Right atrium auricular region (tissue), 2 donors: Measurements from ENCODE around the gene DPEP2NB. TPM values are rescaled to one million over a fixed set of nuclear protein-coding genes. Genes with fewer than 3 reads are reported as not detected.
"Not testable (repeated sequence)": the region's sequence is repeated elsewhere in the genome, so short reads cannot be mapped to it uniquely, and the experiment has no call there.

Experiments
- DNase-seq: peaks from one replicate; pipeline ENCODE4 v3.0.0-alpha.2; 2019; ENCODE audit warnings: low spot score
- H3K27ac ChIP-seq, 2 donors: fragments of 200-600 bp; sonication (generic); 1 replicate in 1 of 2; 2 replicates in 1 of 2; pipeline ENCODE4 v1.5.1; 2016 to 2019
- H3K27me3 ChIP-seq, 2 donors: fragments of 200-600 bp; sonication (generic); one replicate each; pipeline versions ENCODE4 v1.5.1 to v1.6.0; 2017 to 2019
- H3K36me3 ChIP-seq: fragments of 200-600 bp; sonication (generic); one replicate; pipeline ENCODE4 v1.5.1; 2016
- H3K4me1 ChIP-seq, 2 donors: fragments of 200-600 bp; sonication (generic); one replicate each; pipeline versions ENCODE4 v1.5.1 to v1.6.0; 2017 to 2019
- H3K4me3 ChIP-seq, 2 donors: fragments of 200-600 bp; sonication (generic); 1 replicate in 1 of 2; 2 replicates in 1 of 2; pipeline ENCODE4 v1.5.1; 2017 to 2019; ENCODE audit warnings: mild to moderate bottlenecking in 1 of 2, moderate library complexity in 1 of 2
- H3K9me3 ChIP-seq, 2 donors: fragments of 200-600 bp; sonication (generic); one replicate each; pipeline ENCODE4 v1.5.1; 2019
- total RNA-seq, 2 donors: library from RNA; depleted of rRNA; stranded (reverse); fragments of >200 nt; gene quantifications; one replicate each; pipeline ENCODE4 v1.1.0, GENCODE V29; 2016
- TF ChIP-seq, protein P1 (sequence below), 2 donors: fragments of 200-600 bp; sonication (generic); IDR thresholded peaks; one replicate each; pipeline ENCODE4 v1.5.1; 2019; ENCODE audit warnings: antibody characterized with exemption in 2 of 2

Gene DPEP2NB
- total RNA-seq, 2 donors from 2014 or later, result not detected

DNA sequence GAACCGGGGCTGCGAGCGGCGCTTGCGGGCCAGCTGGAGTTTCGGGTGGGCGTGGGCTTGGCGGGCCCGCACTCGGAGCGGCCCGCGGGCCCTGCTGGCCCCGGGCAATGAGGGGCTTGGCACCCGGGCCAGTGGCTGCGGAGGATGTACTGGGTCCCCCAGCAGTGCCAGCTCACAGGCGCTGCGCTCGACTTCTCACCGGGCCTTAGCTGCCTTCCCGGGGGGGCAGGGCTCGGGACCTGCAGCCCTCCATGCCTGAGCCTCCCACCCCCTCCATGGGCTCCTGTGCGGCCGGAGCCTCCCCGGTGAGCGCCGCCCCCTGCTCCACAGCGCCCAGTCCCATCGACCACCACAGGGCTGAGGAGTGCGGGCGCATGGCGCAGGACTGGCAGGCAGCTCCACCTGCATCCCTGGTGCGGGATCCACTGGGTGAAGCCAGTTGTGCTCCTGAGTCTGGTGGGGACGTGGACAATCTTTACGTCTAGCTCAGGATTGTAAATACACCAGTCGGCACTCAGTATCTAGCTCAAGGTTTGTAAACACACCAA, 17.4 kb downstream of the DPEP2NB start:
- DNase-seq, H3K4me3 ChIP-seq, H3K27ac ChIP-seq: not testable (repeated sequence)

DNA sequence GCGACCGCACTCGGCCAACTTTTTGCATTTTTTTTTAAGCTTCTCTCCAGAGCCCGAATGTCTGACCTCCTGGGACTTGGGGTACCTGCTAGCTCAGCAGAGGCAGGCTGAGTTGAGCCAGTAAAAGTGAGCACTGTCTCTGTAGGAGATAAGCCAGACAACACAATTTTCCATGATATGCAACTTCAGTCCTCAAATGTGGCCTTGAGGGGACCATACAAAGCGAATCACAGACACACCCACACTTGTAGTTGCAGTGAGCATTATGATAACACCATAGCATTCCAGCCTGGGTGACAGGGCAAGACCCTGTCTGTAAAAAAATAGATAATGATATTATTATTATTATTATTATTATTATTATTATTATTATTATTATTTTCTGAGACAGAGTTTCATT, 19.0 kb downstream of the DPEP2NB start:
- Histone ChIP-seq H3K36me3 (no peaks in the 10 kb centered on the region), H3K9me3 (no peaks in the 10 kb centered on the region), H3K4me1 (peaks cover 0 to 19% of the 10 kb centered on the region in 2 donors), H3K27me3 (no peaks in the 10 kb centered on the region), H3K27ac (no peak overlapping the region), H3K4me3 (no peak overlapping the region)
- DNase-seq, result no peak
- TF ChIP-seq, protein P1, sequence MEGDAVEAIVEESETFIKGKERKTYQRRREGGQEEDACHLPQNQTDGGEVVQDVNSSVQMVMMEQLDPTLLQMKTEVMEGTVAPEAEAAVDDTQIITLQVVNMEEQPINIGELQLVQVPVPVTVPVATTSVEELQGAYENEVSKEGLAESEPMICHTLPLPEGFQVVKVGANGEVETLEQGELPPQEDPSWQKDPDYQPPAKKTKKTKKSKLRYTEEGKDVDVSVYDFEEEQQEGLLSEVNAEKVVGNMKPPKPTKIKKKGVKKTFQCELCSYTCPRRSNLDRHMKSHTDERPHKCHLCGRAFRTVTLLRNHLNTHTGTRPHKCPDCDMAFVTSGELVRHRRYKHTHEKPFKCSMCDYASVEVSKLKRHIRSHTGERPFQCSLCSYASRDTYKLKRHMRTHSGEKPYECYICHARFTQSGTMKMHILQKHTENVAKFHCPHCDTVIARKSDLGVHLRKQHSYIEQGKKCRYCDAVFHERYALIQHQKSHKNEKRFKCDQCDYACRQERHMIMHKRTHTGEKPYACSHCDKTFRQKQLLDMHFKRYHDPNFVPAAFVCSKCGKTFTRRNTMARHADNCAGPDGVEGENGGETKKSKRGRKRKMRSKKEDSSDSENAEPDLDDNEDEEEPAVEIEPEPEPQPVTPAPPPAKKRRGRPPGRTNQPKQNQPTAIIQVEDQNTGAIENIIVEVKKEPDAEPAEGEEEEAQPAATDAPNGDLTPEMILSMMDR (IDR thresholded peaks at IDR 0.05), result no peak

More for the DNA sequence above, 17.4 kb downstream of the DPEP2NB start:
- not testable (repeated sequence) for H3K27me3 ChIP-seq, H3K36me3 ChIP-seq, H3K9me3 ChIP-seq
- H3K4me1 ChIP-seq, result peaks cover 0 to 13% of the 10 kb centered on the region in 2 donors

DNA sequence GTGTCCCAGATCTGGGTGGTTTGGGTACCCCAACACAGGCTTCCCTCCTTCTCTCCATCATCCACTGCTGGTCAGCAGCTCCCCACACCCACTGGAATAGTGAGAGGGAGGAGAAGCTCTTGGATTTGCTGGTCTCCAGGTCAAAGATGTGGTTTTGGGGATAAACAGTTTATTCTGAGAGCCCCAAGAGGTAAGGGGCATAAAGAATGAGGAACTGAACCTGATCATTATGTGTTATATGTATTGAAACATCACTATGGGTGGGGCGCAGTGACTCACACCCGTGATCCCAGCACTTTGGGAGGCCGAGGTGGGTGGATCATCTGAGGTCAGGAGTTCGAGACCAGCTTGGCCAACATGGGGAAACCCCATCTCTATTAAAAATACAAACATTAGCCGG, 20.3 kb downstream of the DPEP2NB start:
- H3K27me3 ChIP-seq, result no peaks in the 10 kb centered on the region
- no peaks in the 10 kb centered on the region for H3K36me3 ChIP-seq
- TF ChIP-seq, protein P1 (IDR thresholded peaks at IDR 0.05), result no peak
- H3K27ac ChIP-seq, result no peak overlapping the region
- H3K4me1 ChIP-seq, result peaks cover 0 to 19% of the 10 kb centered on the region in 2 donors
- no peak overlapping the region for H3K4me3 ChIP-seq
- no peaks in the 10 kb centered on the region for H3K9me3 ChIP-seq
- DNase-seq, result no peak

DNA sequence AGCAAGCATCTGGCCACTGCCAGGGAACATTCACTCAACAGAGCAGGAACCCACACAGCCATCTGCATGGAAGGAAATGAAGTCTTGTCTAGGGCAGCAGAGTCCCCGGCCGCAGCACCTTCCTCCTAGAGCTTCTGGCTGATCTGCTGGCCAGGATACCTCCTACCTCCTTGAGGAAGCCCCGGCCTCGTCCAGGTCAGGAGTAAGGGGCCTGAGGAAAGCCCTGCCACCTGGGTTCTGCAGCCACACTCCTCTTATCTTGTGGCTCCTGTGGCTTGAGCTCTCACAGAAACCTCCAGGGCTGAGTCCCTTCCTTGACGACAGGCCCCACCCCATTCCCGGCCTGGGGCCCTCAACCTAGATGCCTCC, 21.7 kb downstream of the DPEP2NB start:
- H3K27ac ChIP-seq, result peak overlapping the region; percentile 67 to 79
- H3K9me3 ChIP-seq, DNase-seq, H3K4me3 ChIP-seq, H3K36me3 ChIP-seq, H3K27me3 ChIP-seq: not testable (repeated sequence)
- peaks cover 0 to 13% of the 10 kb centered on the region in 2 donors for H3K4me1 ChIP-seq

DNA sequence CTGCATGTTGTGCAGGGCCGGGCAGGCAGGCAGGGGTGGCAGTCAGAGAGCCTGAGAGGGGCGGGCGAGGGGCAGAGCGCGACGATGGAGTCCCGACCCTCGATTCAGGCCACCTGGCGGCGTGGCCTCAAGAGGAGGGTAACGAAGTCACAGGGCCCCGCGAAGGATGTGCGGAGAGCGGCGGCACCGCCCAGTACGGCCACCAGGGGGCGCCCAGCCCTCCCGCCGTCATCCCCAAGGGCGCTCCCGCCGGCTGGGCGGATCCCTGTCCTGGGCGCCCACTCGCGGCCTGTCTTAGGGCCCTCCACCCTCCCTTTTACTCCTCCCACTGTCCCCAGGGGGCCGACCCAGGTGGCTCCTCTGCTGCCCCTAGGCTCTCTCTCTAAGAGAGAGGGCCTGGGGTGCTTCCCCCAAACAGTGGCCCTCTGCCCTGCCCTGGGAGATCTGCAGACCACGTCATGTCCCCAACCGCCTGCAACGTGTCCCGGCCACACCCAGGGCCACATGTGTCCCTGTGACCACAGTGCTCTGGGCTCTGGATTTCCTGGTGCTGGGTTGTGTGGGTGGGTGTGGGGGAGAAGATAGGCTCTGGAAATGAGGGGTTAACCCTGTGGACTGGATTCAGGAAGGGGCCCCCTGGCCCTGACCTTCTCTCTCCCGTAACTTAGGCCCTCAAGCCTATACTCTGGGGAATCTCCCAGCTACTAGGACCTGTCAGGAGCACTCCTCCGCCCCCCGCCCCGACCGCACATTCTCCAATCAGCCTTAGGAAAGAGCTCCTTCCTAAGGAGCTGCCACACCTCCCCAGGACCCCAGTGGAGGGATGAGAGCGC, 22.3 kb downstream of the DPEP2NB start:
- peak; percentile 79 for DNase-seq
- no peaks in the 10 kb centered on the region for H3K9me3 ChIP-seq
- H3K27ac ChIP-seq, result peak overlapping the region; percentile 67 to 79
- H3K27me3 ChIP-seq, result no peaks in the 10 kb centered on the region
- TF ChIP-seq, protein P1 (IDR thresholded peaks at IDR 0.05), result peak; percentile 100
- H3K4me1 ChIP-seq, result peaks cover 0 to 13% of the 10 kb centered on the region in 2 donors
- H3K36me3 ChIP-seq, result no peaks in the 10 kb centered on the region
- peak overlapping the region; percentile 26 to 44 for H3K4me3 ChIP-seq

DNA sequence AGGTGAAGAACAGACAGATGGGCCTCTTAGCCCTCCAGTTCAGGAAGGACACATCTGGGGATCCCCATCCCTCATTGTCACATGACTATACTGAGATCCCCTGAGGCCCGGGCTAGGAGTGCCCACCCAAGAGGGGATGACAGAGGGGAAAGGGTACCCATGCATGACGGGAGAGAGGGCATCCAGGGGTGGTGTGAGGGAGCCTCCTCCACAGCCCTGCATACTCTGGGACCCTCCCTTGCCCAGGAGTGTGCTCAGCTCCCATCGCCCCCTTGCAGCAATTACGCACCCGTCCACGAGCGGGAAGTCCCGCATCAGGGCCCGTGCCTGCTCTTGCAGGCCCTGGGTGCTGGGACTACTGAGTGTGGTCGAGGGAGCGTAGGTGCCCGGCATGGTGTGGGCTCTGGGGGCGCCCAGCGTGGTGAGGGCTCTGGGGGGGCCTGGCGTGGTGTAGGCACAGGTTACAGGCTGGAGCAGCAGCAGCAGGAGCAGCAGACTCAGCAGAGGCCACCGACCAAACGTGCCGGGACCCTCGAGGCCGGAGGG, 23.0 kb downstream of the DPEP2NB start:
- peaks cover 0 to 13% of the 10 kb centered on the region in 2 donors for H3K4me1 ChIP-seq
- peak overlapping the region in 1 of 2 donors; percentile 79 for H3K27ac ChIP-seq
- H3K36me3 ChIP-seq, result no peaks in the 10 kb centered on the region
- TF ChIP-seq, protein P1 (IDR thresholded peaks at IDR 0.05), result no peak
- no peaks in the 10 kb centered on the region for H3K27me3 ChIP-seq
- no peak for DNase-seq
- H3K4me3 ChIP-seq, result peak overlapping the region in 1 of 2 donors; percentile 44
- no peaks in the 10 kb centered on the region for H3K9me3 ChIP-seq
